Thyroid gland (tissue), 4 donors: Measurements from ENCODE around the gene ZBTB33.

Experiments
- CTCF ChIP-seq, 6 experiments: fragments of 200-600 bp in 3 of 6; fragments of 450-650 bp in 3 of 6; sonication (generic) in 3 of 6; IDR thresholded peaks; one replicate each; pipeline ENCODE4 v1.5.1; 2016 to 2019; ENCODE audit warnings: antibody characterized with exemption in 6 of 6, mild to moderate bottlenecking in 2 of 6, inconsistent platforms in 1 of 6, moderate library complexity in 1 of 6
- POLR2A ChIP-seq, 2 donors: fragments of 450-650 bp; IDR thresholded peaks; one replicate each; pipeline ENCODE4 v1.6.1; 2017; ENCODE audit warnings: antibody characterized with exemption in 2 of 2, mild to moderate bottlenecking in 2 of 2, moderate library complexity in 1 of 2

- no peak for TF ChIP-seq CTCF (IDR thresholded peaks at IDR 0.05)
- TF ChIP-seq POLR2A (IDR thresholded peaks at IDR 0.05): no peak
Observed at GRCh38 chrX:120306630-120307029, 56.0 kb downstream of the ZBTB33 start.
